NCI-H82 treated with DMSO at 0.1 percent for 48 hours (cell line): Measurements from ENCODE around the gene ANKRD11.

Experiments
- DNase-seq: peaks from one replicate; lab custom pipeline; 2025; ENCODE audit not compliant: unreplicated experiment; lab: John Stamatoyannopoulos, UW

ANKRD11 gene

DNA sequence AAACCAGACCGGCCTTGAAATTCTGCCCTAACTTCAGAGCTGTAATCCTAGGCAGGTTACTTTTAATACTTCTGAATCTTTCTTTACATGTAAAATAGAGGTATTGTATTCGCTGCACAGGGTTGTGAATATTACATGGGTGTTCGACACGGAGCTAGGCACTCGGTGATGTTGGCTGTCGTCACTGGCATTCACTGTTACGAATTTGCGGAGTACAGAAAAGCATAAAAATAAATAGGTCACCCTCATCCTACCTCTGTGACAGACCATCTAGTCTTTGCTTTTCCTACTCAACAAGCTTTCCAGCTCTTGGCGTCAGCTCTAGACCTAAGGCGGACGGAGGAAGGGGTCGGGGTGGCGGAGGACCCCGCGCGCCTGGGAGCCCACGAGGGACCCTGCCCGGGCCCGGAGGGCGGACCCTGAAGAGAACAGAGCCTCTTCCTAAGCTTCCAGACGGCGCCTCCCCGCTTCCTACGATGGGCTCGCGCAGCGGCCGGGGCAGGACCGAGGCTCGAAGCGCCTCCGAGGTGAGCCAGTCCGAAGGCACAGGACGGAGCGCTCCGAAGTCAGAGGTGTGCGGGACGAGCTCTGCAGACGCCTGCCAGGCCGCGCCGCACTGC lies 17.0 kb upstream of the ANKRD11 start:
- no peak for DNase-seq

GRCh38 chr16:89506791-89507191 lies 16.4 kb upstream of the ANKRD11 start:
- no peak for DNase-seq

- DNase-seq = no peak
Measured at GRCh38 chr16:89506113-89506504, 15.7 kb upstream of the ANKRD11 start.

GRCh38 chr16:89505204-89506112 lies 15.1 kb upstream of the ANKRD11 start:
- DNase-seq = no peak

GRCh38 chr16:89504091-89504490 lies 13.7 kb upstream of the ANKRD11 start:
- no peak for DNase-seq

GRCh38 chr16:89502081-89502843 lies 11.9 kb upstream of the ANKRD11 start:
- DNase-seq = no peak

GRCh38 chr16:89499767-89500166 lies 9.4 kb upstream of the ANKRD11 start:
- no peak for DNase-seq

- peak; percentile 46 for DNase-seq
Measured at GRCh38 chr16:89498839-89499238, 8.5 kb upstream of the ANKRD11 start.

- DNase-seq = no peak
Measured at GRCh38 chr16:89495121-89495520, 4.8 kb upstream of the ANKRD11 start.

DNA sequence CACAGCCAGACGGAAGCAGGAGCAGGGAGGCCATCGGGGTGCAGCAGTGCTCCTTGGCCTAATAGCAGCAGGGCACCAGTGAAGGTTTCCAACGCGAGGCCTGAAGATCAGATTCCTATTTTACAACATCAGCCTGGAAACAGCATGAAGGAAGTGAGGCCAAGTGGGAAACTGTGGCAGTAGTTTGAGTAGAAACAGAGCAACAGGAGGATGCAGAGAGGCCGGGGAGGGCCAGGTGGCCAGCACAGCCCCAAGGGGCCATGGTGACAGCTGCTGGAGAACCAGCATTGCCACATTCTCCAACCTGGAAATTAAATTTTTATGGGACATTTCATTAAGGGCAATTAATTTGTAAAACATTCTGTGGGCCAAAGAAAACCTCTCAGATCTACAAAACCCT lies 3.4 kb upstream of the ANKRD11 start:
- DNase-seq = no peak

GRCh38 chr16:89491974-89492687 lies 1.8 kb upstream of the ANKRD11 start:
- DNase-seq = no peak

- DNase-seq = no peak
Measured at GRCh38 chr16:89491238-89491869, 993 bp upstream of the ANKRD11 start.

- no peak for DNase-seq
Measured at GRCh38 chr16:89489898-89490438, 393 bp downstream of the ANKRD11 start.

- DNase-seq = no peak
Measured at GRCh38 chr16:89489040-89489897, 1.1 kb downstream of the ANKRD11 start.

- peak; percentile 2 for DNase-seq
Measured at GRCh38 chr16:89485701-89486246, 4.6 kb downstream of the ANKRD11 start.

GRCh38 chr16:89484923-89485679 lies 5.3 kb downstream of the ANKRD11 start:
- DNase-seq = no peak

DNA sequence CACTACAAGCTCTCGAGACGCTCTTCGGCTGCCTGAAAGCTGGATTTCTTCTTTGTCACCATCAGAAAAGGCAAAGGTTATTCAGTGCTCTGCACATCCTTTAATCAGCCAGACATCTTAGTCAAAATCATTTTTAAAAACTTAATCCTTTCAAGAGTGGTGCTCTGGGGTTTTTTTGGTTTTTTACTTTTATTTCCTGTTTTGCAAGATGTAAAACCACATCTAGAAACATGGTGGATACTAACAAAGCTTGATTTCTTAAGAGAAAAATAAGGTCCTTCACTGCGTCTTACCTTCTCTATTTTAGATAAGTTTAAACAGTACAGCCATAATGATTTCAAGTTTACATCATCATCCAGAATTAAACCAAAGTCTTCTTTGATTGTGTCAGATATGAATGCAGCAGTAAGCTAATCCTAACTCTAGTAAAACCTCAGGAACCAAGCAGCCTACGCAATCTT lies 6.3 kb downstream of the ANKRD11 start:
- no peak for DNase-seq

DNA sequence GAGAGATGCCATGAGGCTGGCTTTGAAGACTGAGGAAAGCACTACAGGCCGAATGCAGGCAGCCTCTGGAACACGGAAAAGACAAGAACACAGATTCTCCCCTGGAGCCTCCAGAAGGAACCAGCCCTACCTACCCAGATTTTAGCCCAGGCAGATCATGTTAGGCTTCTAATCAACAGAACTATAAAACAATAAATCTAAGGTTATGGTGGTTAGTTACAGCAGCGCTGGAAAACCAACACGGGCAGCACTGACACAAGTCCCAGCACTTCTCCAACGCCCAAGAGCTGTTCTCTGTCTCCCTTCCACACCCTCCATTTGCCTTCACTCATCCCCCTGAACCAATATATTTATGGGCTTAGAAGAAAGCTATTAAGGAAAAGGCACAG lies 7.5 kb downstream of the ANKRD11 start:
- DNase-seq = no peak
